IPS-18c (cell line): Measurements from ENCODE around the gene ARMC9.
"Not testable (repeated sequence)": the region's sequence is repeated elsewhere in the genome, so short reads cannot be mapped to it uniquely, and the experiment has no call there.

Experiments used
- H3K4me3 ChIP-seq: 2 replicates; pipeline ENCODE4 v1.7.0; 2013; ENCODE audit warnings: low read depth, mild to moderate bottlenecking, low read length, moderate library complexity; ENCODE audit not compliant: insufficient read depth
- H3K9me3 ChIP-seq: one replicate; pipeline ENCODE4 v1.6.1; 2013; ENCODE audit warnings: mild to moderate bottlenecking, low read length, moderate library complexity; ENCODE audit not compliant: control insufficient read depth, insufficient read depth

Gene ARMC9

DNA sequence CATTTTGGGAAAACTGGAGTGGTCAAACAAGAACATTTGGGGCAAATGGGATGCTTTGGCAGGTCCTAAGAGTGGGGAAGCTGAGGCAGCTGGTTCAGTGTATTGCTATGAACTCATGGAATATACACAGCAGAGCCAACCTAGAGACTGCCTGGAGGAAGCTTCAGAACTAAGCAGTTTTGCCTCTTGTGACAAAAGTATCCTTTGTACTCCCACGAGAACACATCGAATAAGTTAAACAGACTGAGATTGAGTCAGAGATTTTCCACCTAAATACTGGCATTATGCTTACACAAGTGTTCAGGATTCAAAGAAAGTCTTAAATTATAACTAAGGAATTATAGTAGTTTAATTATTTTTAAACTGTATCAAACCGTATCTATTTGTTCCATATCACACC, 5.2 kb upstream of the ARMC9 start:
- no peaks in the 10 kb centered on the region for H3K9me3 ChIP-seq

DNA sequence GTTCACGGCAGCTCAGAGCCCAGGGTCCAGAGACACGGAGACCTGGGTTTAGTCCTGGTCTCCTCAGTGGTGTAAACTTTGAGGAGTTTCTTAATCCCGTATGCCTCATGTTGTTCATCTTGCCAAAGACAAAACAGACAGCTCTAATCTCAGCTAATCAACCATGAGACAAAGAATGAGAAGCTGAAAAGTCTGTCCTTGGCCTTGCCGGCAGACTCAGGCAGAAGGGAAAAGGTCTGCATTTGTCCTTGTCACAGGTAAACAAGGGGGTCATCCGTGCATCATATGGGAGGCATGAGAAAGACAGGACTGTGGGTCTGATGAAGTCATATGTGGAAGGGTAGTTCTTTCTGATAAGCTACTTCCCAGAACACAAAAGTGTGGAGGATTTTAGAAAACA, 1.8 kb upstream of the ARMC9 start:
- no peaks in the 10 kb centered on the region for H3K9me3 ChIP-seq

More for the DNA sequence above, 5.2 kb upstream of the ARMC9 start:
- no peak overlapping the region for H3K4me3 ChIP-seq

GRCh38 chr2:231197196-231197595, 1.2 kb upstream of the ARMC9 start:
- H3K4me3 ChIP-seq = not testable (repeated sequence)

More for the DNA sequence above, 1.8 kb upstream of the ARMC9 start:
- H3K4me3 ChIP-seq = no peak overlapping the region

DNA sequence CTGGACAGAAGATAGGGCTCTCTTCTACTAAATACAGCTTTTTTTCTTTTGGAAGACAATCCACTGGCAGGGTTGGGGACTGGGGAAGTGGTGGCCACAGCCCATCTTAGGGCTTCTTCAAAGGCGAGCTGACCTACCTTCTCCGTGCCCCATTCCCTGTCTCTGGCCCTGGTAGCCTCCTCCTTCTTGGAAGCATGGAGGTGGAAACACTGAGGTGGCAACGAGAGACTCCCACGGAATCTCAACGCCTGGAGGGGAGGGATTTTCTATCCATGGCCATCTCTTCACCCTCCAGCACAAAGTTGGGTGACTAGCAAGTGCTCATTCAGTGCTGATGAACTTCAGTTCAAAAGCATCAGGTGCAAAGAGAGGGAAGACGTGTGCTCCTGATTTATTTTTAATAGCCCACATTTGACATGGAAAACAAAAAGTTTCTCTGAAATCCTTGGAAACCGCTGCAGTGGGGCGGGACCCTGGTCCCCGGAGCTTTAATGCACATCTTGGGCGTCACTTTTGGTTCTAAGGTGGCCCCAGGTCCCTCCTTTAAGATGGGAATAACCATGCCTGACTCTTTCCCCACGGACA, 633 bp upstream of the ARMC9 start:
- Histone ChIP-seq H3K4me3 (peak overlapping the region; percentile 97), H3K9me3 (no peaks in the 10 kb centered on the region)

More at GRCh38 chr2:231197196-231197595, 1.2 kb upstream of the ARMC9 start:
- H3K9me3 ChIP-seq = not testable (repeated sequence)

GRCh38 chr2:231199219-231199618, 788 bp downstream of the ARMC9 start:
- Histone ChIP-seq H3K9me3 (no peaks in the 10 kb centered on the region), H3K4me3 (peak overlapping the region; percentile 97)

- no peak overlapping the region for H3K4me3 ChIP-seq
- no peaks in the 10 kb centered on the region for H3K9me3 ChIP-seq
These were observed 2.5 kb downstream of the ARMC9 start for GRCh38 chr2:231200805-231201474.

GRCh38 chr2:231201475-231201814, 3.0 kb downstream of the ARMC9 start:
- no peak overlapping the region for H3K4me3 ChIP-seq
- no peaks in the 10 kb centered on the region for H3K9me3 ChIP-seq

DNA sequence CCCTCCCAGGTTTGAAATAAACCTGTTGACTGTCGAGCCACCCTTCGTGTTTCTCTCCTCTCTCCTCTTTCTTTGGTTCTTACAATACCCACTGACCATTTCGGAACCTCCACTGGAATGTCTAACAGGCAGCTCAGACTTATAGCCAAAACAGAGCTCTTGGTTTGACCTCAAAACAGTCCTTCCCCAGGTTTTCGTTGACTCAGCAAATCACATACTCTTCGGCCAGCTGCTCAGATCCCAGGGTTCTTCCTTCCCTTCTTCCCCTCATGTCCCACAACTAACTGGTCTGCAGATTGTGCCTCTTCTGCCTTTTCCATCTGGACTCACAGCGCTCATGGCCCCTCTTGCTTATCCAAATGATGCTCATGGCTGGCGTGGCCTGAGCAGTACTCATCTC, 4.7 kb downstream of the ARMC9 start:
- Histone ChIP-seq H3K9me3 (no peaks in the 10 kb centered on the region), H3K4me3 (no peak overlapping the region; the same call in 1 of the 2 replicates)

DNA sequence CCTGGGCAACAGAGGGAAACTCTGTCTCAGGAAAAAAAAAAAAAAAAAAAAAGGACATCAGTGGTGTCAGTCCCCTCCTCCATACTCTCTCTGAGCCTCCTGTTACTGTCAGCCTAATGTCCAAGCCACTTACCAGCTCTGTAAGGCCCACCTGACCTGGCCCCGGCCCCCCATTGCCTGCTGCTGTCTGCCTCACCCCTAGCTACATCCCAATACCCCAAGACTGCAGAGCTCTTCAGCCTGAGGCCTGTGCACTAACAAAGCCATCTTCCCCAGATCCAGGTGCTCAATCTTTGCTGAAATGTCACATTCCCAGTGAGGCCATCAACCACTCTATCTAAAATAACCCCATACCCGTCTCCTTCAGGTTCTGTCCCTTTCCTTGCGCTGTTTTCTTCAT, 5.7 kb downstream of the ARMC9 start:
- no peak overlapping the region for H3K4me3 ChIP-seq
- H3K9me3 ChIP-seq = no peaks in the 10 kb centered on the region

- no peak overlapping the region for H3K4me3 ChIP-seq
- H3K9me3 ChIP-seq = no peaks in the 10 kb centered on the region
These were observed 6.2 kb downstream of the ARMC9 start for GRCh38 chr2:231204581-231204980.

DNA sequence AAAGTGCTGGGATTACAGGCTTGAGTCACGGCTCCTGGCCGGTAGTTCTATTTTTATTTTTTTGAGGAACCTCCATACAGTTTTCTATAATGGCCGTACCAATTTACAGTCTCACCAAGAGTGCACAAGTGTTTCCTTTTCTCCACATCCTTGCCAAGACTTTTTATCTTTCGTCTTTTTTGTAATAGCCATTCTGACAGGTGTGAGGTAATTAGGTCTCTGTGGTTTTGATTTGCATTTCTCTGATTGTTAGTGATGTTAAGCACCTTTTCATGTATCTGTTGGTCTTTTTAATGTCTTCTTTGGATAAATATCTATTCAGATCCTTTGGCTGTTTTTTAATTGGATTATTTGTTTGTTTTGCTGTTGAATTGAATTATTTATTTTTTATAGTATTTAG, 9.3 kb downstream of the ARMC9 start:
- H3K4me3 ChIP-seq = no peak overlapping the region
- H3K9me3 ChIP-seq = no peaks in the 10 kb centered on the region

- H3K9me3 ChIP-seq = no peaks in the 10 kb centered on the region
- no peak overlapping the region for H3K4me3 ChIP-seq
These were observed 12.4 kb downstream of the ARMC9 start for GRCh38 chr2:231210782-231211181.

GRCh38 chr2:231211486-231211885, 13.1 kb downstream of the ARMC9 start:
- H3K4me3 ChIP-seq = no peak overlapping the region
- H3K9me3 ChIP-seq = no peaks in the 10 kb centered on the region

- H3K4me3 ChIP-seq = no peak overlapping the region
- no peaks in the 10 kb centered on the region for H3K9me3 ChIP-seq
These were observed 14.0 kb downstream of the ARMC9 start for GRCh38 chr2:231212329-231212845.

DNA sequence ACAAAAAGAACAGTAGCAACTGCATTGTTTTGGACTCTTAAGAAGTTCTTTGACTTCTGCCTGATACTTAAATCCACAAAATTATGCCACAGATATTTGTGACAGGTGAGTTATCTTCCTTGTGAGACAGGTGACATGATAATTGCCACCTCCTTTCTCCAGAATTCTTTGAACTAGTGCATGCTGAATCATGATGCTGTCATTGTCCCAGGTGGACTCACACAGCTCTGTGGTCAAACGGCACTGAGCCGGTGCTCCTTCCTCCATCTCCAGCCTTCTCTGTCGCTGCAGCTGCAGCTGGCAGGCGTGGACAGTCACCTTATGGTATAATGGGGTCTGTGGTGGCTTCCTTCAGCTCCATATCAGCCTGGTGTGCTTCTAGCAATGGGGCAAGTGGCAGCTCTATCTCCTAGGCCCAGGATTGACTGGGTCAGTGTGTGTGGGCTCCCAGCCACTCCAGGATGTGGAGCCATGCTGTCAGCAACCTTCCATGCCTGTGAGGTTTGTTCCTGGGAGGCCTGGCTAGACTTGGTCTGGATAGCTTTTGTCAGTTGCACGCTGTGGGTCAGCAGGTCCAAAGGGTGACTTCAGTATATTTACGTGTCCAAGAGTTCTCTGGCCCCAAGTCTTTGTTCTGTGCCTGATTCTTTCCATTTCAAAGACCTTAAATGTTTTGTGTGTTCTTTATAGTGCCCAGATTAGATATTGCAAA, 15.7 kb downstream of the ARMC9 start:
- no peak overlapping the region for H3K4me3 ChIP-seq
- no peaks in the 10 kb centered on the region for H3K9me3 ChIP-seq

GRCh38 chr2:231218366-231218765, 19.9 kb downstream of the ARMC9 start:
- no peaks in the 10 kb centered on the region for H3K9me3 ChIP-seq
- H3K4me3 ChIP-seq = no peak overlapping the region

GRCh38 chr2:231219289-231219688, 20.9 kb downstream of the ARMC9 start:
- Histone ChIP-seq H3K4me3 (no peak overlapping the region), H3K9me3 (no peaks in the 10 kb centered on the region)

GRCh38 chr2:231221761-231222160, 23.3 kb downstream of the ARMC9 start:
- Histone ChIP-seq H3K9me3 (no peaks in the 10 kb centered on the region), H3K4me3 (no peak overlapping the region)
